T-helper 2 cell treated with Interferon-gamma antibody and Interleukin-4, amounts not matched to agents 5 μg/mL and 100 μg/mL, for 36 hours (primary cell): ENCODE data around the gene NEK5.
"Not testable (repeated sequence)": the region's sequence is repeated elsewhere in the genome, so short reads cannot be mapped to it uniquely, and the experiment has no call there.

Experiments
- DNase-seq: peaks from one replicate; pipeline ENCODE4 v3.0.0; 2021; ENCODE audit warnings: low spot score
- H3K27ac Mint-ChIP-seq: one replicate; pipeline ENCODE4 v1.8.0; 2021; ENCODE audit warnings: mild to moderate bottlenecking, mixed read lengths
- H3K27me3 Mint-ChIP-seq: one replicate; pipeline ENCODE4 v1.8.0; 2021; ENCODE audit warnings: low read depth, mixed read lengths
- H3K36me3 Mint-ChIP-seq: one replicate; pipeline ENCODE4 v1.8.0; 2021; ENCODE audit warnings: low read depth, mixed read lengths
- H3K4me1 Mint-ChIP-seq: one replicate; pipeline ENCODE4 v1.8.0; 2021; ENCODE audit warnings: low read depth, mixed read lengths
- H3K4me3 Mint-ChIP-seq: one replicate; pipeline ENCODE4 v1.8.0; 2022; ENCODE audit warnings: mild to moderate bottlenecking, moderate library complexity, mixed read lengths
- H3K9me3 Mint-ChIP-seq: one replicate; pipeline ENCODE4 v1.8.0; 2021; ENCODE audit warnings: mixed read lengths

The NEK5 gene

GRCh38 chr13:52030401-52030800 lies 98.5 kb downstream of the NEK5 start:
- not testable (repeated sequence) for DNase-seq, H3K4me1 Mint-ChIP-seq, H3K9me3 Mint-ChIP-seq, H3K27me3 Mint-ChIP-seq, H3K4me3 Mint-ChIP-seq
- H3K36me3 Mint-ChIP-seq, result peaks cover 45% of the 10 kb centered on the region
- H3K27ac Mint-ChIP-seq, result peak overlapping the region; percentile 7

DNA sequence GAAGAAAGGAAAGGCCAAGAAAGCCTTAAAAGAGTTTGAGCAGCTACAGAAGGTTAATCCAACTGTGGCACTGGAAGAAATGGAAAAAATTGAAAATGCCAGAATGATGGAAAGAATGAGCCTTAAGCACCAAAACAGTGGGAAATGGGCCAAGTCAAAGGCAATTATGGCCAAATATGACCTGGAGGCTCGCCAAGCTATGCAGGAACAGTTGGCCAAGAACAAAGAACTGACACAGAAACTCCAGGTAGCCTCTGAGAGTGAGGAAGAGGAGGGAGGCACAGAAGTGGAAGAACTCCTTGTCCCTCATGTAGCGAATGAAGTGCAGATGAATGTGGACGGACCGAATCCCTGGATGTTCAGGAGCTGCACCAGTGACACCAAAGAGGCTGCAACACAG lies 99.3 kb downstream of the NEK5 start:
- Mint-ChIP-seq H3K36me3 (peaks cover 51% of the 10 kb centered on the region), H3K4me3 (no peak overlapping the region), H3K27ac (no peak overlapping the region), H3K4me1 (peaks cover 1% of the 10 kb centered on the region), H3K9me3 (peaks cover 9% of the 10 kb centered on the region), H3K27me3 (no peaks in the 10 kb centered on the region)
- DNase-seq, result no peak

DNA sequence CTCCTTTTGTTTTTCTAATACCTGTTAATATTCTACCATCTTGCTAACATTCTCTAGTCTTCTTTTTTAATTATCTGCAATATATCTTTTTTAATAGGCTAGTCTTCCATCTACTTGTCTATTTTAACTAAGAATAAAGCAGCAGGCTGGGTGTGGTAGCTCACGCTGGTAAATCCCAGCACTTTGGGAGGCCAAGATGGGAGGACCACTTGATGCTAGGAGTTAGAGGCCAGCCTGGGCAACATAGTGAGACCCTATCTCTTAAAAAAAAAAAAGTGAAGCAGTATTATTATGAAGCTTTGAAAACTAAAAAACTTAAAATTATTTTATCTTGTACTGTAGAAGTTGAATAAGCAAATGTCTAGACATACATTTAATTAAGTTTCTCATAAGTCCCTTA lies 101.0 kb downstream of the NEK5 start:
- Mint-ChIP-seq H3K27me3 (no peaks in the 10 kb centered on the region), H3K27ac (no peak overlapping the region), H3K9me3 (peaks cover 9% of the 10 kb centered on the region), H3K36me3 (peaks cover 62% of the 10 kb centered on the region), H3K4me3 (no peak overlapping the region), H3K4me1 (peaks cover 1% of the 10 kb centered on the region)
- no peak for DNase-seq

DNA sequence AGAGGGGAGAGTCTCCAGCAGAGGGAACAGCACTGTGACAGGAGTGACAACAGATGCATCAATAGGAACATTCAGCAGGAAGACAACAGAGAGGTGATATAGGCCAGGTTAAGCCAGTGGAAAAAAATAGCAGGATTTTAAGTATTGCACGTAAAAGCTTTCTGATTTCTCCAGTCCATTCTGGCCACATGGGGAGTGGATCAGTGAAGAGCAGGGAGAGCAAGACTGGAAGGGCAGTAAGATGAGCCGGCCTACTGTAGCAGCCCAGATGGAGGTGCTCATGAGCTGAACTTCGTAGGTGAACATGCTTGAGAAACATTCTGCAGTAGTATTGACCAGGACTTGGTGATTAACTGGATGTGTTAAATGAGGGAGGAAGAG lies 102.6 kb downstream of the NEK5 start:
- no peak overlapping the region for H3K4me3 Mint-ChIP-seq
- peaks cover 9% of the 10 kb centered on the region for H3K9me3 Mint-ChIP-seq
- peaks cover 66% of the 10 kb centered on the region for H3K36me3 Mint-ChIP-seq
- no peak for DNase-seq
- no peaks in the 10 kb centered on the region for H3K27me3 Mint-ChIP-seq
- no peak overlapping the region for H3K27ac Mint-ChIP-seq
- H3K4me1 Mint-ChIP-seq, result peaks cover 1% of the 10 kb centered on the region

DNA sequence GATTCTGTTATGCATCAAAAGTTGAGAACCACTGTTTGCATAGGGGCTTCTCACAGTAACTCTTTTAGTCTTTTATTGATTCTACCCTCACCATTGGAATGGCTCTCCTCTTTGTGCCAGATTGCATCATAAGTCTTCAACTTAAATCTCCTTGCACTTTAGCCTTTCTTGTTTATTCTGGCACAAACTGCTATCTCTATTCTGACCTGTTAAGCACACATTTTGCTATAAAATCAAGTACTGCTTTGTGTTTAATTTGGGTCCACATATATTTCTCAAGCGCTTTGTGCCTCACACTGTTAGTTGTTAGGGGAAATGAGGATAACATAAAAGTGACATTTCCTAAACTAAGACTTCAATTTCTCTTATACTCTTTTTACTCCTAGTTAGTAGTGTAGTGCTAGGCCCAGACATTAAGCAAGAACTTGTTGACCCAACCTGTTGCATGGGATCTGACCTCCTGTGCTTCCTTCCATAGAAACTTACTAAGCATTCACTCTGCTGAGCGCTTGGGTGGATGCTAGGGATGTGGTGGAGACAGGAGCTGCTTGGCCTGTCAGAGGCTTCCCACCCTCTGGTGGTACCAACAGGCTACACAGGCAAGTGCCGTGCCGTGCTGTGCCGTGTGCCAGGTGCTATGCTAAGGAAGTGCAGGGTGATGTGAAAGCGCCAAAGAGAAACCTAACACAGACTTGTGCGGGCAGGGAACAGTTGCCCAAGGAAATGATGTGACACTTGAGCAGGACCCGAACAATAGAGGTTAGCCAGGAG lies 103.2 kb downstream of the NEK5 start:
- H3K27ac Mint-ChIP-seq, result no peak overlapping the region
- peaks cover 9% of the 10 kb centered on the region for H3K9me3 Mint-ChIP-seq
- peaks cover 1% of the 10 kb centered on the region for H3K4me1 Mint-ChIP-seq
- H3K27me3 Mint-ChIP-seq, result no peaks in the 10 kb centered on the region
- no peak for DNase-seq
- H3K4me3 Mint-ChIP-seq, result no peak overlapping the region
- peaks cover 69% of the 10 kb centered on the region for H3K36me3 Mint-ChIP-seq

DNA sequence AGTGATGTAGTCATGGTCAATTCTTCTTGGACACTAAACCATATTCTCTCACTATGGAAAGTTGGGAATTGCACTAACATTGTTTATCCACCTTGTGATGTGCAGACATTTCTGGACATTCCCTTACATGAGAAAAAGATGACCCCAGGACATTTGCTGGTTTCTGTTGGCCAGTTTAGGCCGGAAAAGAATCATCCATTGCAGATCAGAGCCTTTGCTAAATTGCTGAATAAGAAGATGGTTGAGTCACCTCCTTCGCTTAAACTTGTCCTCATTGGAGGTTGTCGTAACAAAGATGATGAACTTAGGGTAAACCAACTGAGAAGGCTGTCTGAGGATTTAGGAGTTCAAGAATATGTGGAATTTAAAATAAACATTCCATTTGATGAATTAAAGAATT lies 104.4 kb downstream of the NEK5 start, which contains the start of gene UTP14C:
UTP14C (plus strand) TSS at position 211 of the 400 bp plus-strand sequence. CDS start 4,114 bp downstream, outside the sequence.
- Mint-ChIP-seq H3K27me3 (no peaks in the 10 kb centered on the region), H3K9me3 (peaks cover 9% of the 10 kb centered on the region), H3K36me3 (peaks cover 70% of the 10 kb centered on the region), H3K27ac (no peak within 1 kb of the TSS), H3K4me1 (peaks cover 1% of the 10 kb centered on the region), H3K4me3 (no peak within 1 kb of the TSS)
- DNase-seq, result no peak

- no peak for DNase-seq
- Mint-ChIP-seq H3K36me3 (peaks cover 62% of the 10 kb centered on the region), H3K9me3 (peaks cover 7% of the 10 kb centered on the region), H3K4me1 (peaks cover 5% of the 10 kb centered on the region), H3K27me3 (no peaks in the 10 kb centered on the region), H3K4me3 (no peak overlapping the region), H3K27ac (no peak overlapping the region)
Observed at GRCh38 chr13:52022356-52022755, 106.5 kb downstream of the NEK5 start.

GRCh38 chr13:52020191-52020590 lies 108.7 kb downstream of the NEK5 start:
- peaks cover 3% of the 10 kb centered on the region for H3K4me1 Mint-ChIP-seq
- peaks cover 48% of the 10 kb centered on the region for H3K36me3 Mint-ChIP-seq
- DNase-seq, result no peak
- H3K27ac Mint-ChIP-seq, result no peak overlapping the region
- no peak overlapping the region for H3K4me3 Mint-ChIP-seq
- H3K27me3 Mint-ChIP-seq, result no peaks in the 10 kb centered on the region
- H3K9me3 Mint-ChIP-seq, result no peaks in the 10 kb centered on the region

DNA sequence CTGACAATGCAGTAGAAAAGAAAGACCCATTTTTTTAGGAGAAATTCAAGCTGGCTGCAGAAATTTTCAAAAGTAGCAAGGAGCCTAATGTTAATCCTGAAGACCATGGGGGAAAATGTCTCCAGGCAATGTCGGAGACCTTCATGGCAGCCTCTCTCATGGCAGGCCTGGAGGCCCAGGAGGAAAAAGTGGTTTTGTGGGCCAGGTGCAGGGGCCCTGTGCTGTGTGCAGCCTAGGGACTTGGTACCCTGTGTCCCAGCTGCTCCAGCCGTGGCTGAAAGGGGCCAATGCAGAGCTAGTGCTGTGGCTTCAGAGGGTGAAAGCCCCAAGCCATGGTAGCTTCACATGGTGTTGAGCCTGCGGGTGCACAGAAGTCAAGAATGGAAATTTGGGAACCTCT lies 112.6 kb downstream of the NEK5 start:
- Mint-ChIP-seq H3K27ac (no peak overlapping the region), H3K27me3 (peaks cover under 1% of the 10 kb centered on the region), H3K9me3 (no peaks in the 10 kb centered on the region), H3K4me1 (peaks cover 11% of the 10 kb centered on the region), H3K4me3 (no peak overlapping the region), H3K36me3 (peaks cover 32% of the 10 kb centered on the region)
- no peak for DNase-seq

GRCh38 chr13:52012512-52012836 lies 116.4 kb downstream of the NEK5 start:
- Mint-ChIP-seq H3K27ac (peak overlapping the region; percentile 94), H3K9me3 (no peaks in the 10 kb centered on the region), H3K36me3 (peaks cover 9% of the 10 kb centered on the region), H3K4me3 (peak overlapping the region; percentile 100), H3K4me1 (peaks cover 17% of the 10 kb centered on the region), H3K27me3 (peaks cover 31% of the 10 kb centered on the region)
- DNase-seq, result no peak

GRCh38 chr13:52011632-52012511 lies 117.0 kb downstream of the NEK5 start, which contains the start of gene ALG11:
Gene ALG11 (plus strand): TSS chr13:52012398. CDS start chr13:52012419, 21 bp downstream.
- Mint-ChIP-seq H3K27ac (peak within 1 kb of the TSS; percentile 94), H3K4me1 (peaks cover 17% of the 10 kb centered on the region), H3K9me3 (no peaks in the 10 kb centered on the region), H3K27me3 (peaks cover 34% of the 10 kb centered on the region), H3K4me3 (peak within 1 kb of the TSS; percentile 100), H3K36me3 (peaks cover 8% of the 10 kb centered on the region)
- DNase-seq, result peak; percentile 100

DNA sequence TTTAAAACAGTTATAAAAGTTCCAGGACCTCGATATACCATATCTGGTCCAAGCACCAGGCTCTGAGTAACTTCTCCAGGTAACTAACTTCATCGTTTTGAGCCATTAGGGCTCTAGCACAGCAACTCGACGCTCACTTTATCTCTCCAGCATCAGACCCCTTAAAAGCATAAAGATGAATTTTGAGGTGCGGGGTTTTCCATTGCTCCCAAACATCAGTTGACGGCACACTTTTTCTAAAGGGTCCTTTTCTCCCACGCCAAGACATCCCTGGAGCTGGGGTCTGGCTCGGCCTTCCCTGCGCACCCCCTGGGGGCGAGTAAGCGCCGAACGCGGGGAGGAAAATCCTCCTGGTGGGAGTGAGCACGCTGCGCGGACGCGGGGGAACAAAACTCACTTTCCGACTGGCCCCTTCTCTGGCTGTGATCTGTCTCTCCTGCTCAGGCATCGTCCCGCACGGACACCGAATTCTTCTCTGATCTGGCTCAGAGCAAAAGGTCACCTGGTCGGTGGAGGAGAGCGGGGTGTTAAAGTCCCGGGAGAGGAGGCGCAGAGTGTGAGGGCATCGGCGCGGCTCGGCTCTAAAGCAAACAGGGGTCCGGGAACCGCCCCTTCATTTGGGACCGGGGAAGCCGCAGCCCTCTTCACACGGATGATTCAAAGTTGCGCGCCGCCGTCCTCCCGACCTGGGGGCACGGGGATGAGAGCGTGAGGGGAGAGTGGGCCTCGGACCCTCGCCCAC lies 117.8 kb downstream of the NEK5 start, which contains the start of gene ATP7B:
ATP7B (minus strand) TSS at position 561 of the 742 bp plus-strand sequence; CDS start at position 448, 113 bp downstream.
- H3K9me3 Mint-ChIP-seq, result no peaks in the 10 kb centered on the region
- H3K27ac Mint-ChIP-seq, result peak within 1 kb of the TSS; percentile 94
- H3K4me3 Mint-ChIP-seq, result peak within 1 kb of the TSS; percentile 100
- H3K36me3 Mint-ChIP-seq, result peaks cover 8% of the 10 kb centered on the region
- DNase-seq, result peak; percentile 12
- H3K27me3 Mint-ChIP-seq, result peaks cover 38% of the 10 kb centered on the region
- H3K4me1 Mint-ChIP-seq, result peaks cover 17% of the 10 kb centered on the region

DNA sequence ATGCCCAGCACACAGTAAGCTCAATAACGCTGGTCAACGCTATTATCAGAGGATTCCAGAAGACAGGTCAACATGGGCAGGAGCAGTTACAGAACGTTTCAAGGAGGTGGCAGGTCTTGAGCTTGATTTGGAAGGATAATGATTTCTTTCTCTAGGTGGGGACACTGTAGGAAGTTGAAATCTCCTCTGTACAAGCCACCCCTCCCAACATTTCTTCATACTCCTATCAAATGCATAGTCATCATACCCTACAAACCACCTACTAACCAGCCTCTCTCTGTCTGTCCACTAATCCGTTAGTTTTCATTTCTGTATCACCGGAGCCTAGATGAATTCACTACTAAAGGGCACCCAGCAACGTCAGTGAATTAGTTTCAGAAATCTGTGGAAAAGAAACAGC lies 118.9 kb downstream of the NEK5 start:
- Mint-ChIP-seq H3K36me3 (peaks cover 3% of the 10 kb centered on the region), H3K4me1 (peaks cover 17% of the 10 kb centered on the region), H3K27ac (no peak overlapping the region), H3K9me3 (no peaks in the 10 kb centered on the region), H3K4me3 (peak overlapping the region; percentile 13), H3K27me3 (peaks cover 42% of the 10 kb centered on the region)
- DNase-seq, result no peak
